WI38 (cell line): Measurements from ENCODE around the gene FAM168A.

Source experiments
- H3K4me3 ChIP-seq: 2 replicates; pipeline ENCODE4 v1.5.1; 2011; ENCODE audit warnings: low read depth, mild to moderate bottlenecking, control low read depth, low read length
- TF ChIP-seq, protein P1 (sequence below): IDR thresholded peaks from 2 replicates; pipeline ENCODE4 v1.5.1; 2012; ENCODE audit warnings: low read depth, mild to moderate bottlenecking, control low read depth, low read length

The FAM168A gene

DNA sequence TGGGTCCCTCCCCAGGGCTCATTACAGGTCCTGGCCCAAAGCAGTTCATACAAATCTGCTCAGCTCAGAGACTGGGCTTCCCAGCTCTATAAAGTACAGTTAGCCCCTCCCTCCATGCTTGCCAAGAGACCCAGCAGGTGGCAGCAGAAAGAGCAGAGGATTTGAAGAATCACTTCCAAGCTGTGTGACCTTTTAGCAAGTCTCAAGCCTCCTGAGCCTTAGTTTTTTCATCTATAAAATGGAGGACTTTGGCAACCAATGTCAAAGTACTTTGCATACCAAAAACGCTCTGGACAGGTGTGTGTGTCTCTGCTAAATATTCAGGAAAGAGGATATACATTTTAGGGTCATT lies 195.1 kb downstream of the FAM168A start:
- H3K4me3 ChIP-seq: no peak overlapping the region
- TF ChIP-seq, protein P1, sequence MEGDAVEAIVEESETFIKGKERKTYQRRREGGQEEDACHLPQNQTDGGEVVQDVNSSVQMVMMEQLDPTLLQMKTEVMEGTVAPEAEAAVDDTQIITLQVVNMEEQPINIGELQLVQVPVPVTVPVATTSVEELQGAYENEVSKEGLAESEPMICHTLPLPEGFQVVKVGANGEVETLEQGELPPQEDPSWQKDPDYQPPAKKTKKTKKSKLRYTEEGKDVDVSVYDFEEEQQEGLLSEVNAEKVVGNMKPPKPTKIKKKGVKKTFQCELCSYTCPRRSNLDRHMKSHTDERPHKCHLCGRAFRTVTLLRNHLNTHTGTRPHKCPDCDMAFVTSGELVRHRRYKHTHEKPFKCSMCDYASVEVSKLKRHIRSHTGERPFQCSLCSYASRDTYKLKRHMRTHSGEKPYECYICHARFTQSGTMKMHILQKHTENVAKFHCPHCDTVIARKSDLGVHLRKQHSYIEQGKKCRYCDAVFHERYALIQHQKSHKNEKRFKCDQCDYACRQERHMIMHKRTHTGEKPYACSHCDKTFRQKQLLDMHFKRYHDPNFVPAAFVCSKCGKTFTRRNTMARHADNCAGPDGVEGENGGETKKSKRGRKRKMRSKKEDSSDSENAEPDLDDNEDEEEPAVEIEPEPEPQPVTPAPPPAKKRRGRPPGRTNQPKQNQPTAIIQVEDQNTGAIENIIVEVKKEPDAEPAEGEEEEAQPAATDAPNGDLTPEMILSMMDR: peak; percentile 22; the same call in 1 of the 2 replicates

- H3K4me3 ChIP-seq: no peak overlapping the region
- TF ChIP-seq, protein P1: no peak
These were observed 195.7 kb downstream of the FAM168A start for GRCh38 chr11:73401924-73402833.

- no peak overlapping the region for H3K4me3 ChIP-seq
These were observed 196.5 kb downstream of the FAM168A start for GRCh38 chr11:73401217-73401923.

GRCh38 chr11:73400293-73400692 lies 197.6 kb downstream of the FAM168A start:
- no peak overlapping the region for H3K4me3 ChIP-seq
- TF ChIP-seq, protein P1: no peak

More at GRCh38 chr11:73401217-73401923, 196.5 kb downstream of the FAM168A start:
- TF ChIP-seq, protein P1: no peak

DNA sequence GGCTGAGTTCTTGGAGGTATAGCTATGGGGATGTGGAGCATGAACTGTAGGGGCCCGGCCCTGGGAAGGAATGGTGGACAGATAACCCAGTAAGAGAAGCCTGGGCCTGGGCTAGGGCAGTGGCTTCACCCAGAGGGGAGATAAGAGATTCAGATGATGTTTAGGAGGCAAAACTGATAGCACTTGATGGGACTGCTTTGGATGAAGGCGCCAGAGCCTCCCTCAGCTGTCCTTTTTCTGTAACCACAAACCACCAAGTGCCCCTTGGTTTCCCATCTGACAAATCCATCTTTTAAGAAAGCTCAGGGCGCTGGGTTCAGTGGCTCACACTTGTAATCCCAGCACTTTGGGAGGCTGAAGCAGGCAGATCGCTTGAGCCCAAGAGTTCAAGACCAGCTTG lies 198.3 kb downstream of the FAM168A start:
- TF ChIP-seq, protein P1: no peak
- no peak overlapping the region for H3K4me3 ChIP-seq

GRCh38 chr11:73399159-73399590 lies 198.7 kb downstream of the FAM168A start:
- TF ChIP-seq, protein P1: no peak
- H3K4me3 ChIP-seq: no peak overlapping the region

- TF ChIP-seq, protein P1: no peak
- no peak overlapping the region for H3K4me3 ChIP-seq
These were observed 199.2 kb downstream of the FAM168A start for GRCh38 chr11:73398721-73399120.
